ENCODE results near the gene LRRC46. TPM values are rescaled to one million over a fixed set of nuclear protein-coding genes. Genes with fewer than 3 reads are reported as not detected.

LRRC46 gene, protein sequence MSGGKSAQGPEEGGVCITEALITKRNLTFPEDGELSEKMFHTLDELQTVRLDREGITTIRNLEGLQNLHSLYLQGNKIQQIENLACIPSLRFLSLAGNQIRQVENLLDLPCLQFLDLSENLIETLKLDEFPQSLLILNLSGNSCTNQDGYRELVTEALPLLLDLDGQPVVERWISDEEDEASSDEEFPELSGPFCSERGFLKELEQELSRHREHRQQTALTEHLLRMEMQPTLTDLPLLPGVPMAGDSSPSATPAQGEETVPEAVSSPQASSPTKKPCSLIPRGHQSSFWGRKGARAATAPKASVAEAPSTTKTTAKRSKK
- polyA plus RNA-seq (2013, experiment 1 of 4): 1.6 TPM
- 1.2 TPM for polyA plus RNA-seq (2013, experiment 2 of 4)
- 1.0 TPM for polyA plus RNA-seq (2013, experiment 3 of 4)
- 0.49 TPM for polyA plus RNA-seq (2013, experiment 4 of 4)

DNA sequence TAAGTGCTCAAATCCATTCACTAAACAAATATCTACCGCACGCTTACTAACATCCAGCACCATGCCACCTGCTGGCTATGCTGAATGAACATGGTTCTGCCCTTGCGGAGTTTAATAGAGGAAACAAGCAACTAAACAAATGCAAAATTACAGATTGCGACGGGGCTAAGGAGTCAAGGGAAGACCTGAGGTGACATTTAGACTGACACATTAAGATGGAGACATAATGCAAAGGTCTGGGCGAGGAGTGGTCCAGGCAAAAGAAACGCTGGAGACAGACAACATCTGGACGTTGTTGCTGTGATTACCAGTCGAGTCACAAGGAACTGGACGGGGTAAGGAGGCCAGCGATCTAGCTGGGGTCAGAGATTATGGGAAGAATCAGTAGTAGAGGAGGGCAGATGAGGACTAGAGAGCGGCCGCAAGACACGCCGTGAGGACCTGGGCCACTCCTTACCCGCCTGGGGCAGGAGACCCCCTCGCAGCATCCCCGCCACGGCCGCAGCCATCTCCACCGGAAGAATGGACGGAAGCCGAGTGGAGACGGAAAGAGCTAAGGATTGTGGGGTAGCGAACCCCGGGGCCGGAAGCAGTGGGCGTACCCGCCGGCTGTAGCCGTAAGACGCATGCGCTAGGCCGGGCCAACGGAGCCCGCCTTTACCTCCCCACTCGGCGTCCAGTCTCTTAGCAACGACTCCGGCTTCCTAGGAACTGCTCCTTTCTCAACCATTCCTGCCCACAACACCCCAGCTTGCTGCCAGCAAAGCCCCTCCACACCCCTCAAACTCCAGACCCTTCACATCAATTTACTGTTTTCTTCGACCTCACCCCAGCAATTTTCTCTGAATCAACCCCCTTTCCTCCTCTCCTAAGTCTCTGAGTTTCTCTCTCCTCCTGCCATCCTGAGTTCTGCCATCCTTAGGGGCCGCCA lies at the start of gene LRRC46, which contains the start of gene MRPL10:
TSS of gene LRRC46 (plus strand) at position 668 of the 931 bp plus-strand sequence. CDS start 320 bp downstream, outside the sequence.
TSS of gene MRPL10 (minus strand) at position 539 of the 931 bp plus-strand sequence. CDS start at position 509, 30 bp downstream.
- no peaks in the 10 kb centered on the region for H3K27me3 ChIP-seq (ENCODE audit: control insufficient read depth, insufficient read depth, low read length, poor library complexity, severe bottlenecking)
- H3K27ac ChIP-seq (ENCODE audit: insufficient read depth, low read depth, low read length, poor library complexity, severe bottlenecking): peak within 1 kb of the TSS; percentile 52
- peak within 1 kb of the TSS; percentile 88 for H3K4me3 ChIP-seq (ENCODE audit: insufficient read depth, low read depth, low read length)
- peaks cover 17% of the 10 kb centered on the region for H3K36me3 ChIP-seq (ENCODE audit: control insufficient read depth, insufficient read depth, low read length)
- peaks cover 5% of the 10 kb centered on the region for H3K4me1 ChIP-seq (ENCODE audit: control insufficient read depth, insufficient read depth, low read length)
- WGBS, 2 experiments: 0 to 1% methylated on average over 42 of the region's 42 CpGs
- H3K9me3 ChIP-seq (ENCODE audit: control insufficient read depth, low read length): no peaks in the 10 kb centered on the region

DNA sequence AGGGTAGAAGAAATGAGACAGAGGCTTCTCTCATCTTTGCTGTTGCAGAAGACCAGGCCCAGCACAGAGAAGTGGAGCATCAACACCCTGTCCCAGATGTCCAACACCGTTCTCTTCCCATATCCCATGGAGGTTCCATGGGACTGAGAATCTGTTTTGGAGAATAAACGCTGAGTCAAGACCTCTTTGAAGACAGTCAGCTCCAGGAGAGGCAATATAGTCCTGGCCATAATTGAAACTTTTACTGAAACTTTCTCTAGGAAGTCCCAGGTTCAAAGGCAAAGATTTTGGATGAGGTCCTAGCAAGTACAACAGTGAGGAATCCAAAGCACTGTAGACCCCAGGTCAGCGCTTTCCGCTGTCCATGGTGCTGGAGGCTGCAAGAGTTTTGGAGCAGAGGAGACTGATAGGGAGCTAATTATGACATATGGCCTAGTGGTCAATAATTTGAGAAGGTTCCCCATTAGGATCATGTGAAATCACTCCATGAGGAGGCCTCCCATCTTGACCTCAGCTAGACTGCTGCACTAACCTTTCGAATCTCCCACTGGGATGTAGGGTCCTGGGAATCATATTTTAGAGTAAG lies 45.8 kb upstream of the LRRC46 start:
- Histone ChIP-seq H3K9me3 (ENCODE audit: control insufficient read depth, low read length) (no peaks in the 10 kb centered on the region), H3K4me3 (ENCODE audit: insufficient read depth, low read depth, low read length) (no peak overlapping the region), H3K27ac (ENCODE audit: insufficient read depth, low read depth, low read length, poor library complexity, severe bottlenecking) (no peak overlapping the region), H3K27me3 (ENCODE audit: control insufficient read depth, insufficient read depth, low read length, poor library complexity, severe bottlenecking) (peaks cover 52% of the 10 kb centered on the region), H3K4me1 (ENCODE audit: control insufficient read depth, insufficient read depth, low read length) (no peaks in the 10 kb centered on the region), H3K36me3 (ENCODE audit: control insufficient read depth, insufficient read depth, low read length) (no peaks in the 10 kb centered on the region)
- WGBS, 2 experiments: 40 to 44% methylated on average over 5 of the region's 5 CpGs

DNA sequence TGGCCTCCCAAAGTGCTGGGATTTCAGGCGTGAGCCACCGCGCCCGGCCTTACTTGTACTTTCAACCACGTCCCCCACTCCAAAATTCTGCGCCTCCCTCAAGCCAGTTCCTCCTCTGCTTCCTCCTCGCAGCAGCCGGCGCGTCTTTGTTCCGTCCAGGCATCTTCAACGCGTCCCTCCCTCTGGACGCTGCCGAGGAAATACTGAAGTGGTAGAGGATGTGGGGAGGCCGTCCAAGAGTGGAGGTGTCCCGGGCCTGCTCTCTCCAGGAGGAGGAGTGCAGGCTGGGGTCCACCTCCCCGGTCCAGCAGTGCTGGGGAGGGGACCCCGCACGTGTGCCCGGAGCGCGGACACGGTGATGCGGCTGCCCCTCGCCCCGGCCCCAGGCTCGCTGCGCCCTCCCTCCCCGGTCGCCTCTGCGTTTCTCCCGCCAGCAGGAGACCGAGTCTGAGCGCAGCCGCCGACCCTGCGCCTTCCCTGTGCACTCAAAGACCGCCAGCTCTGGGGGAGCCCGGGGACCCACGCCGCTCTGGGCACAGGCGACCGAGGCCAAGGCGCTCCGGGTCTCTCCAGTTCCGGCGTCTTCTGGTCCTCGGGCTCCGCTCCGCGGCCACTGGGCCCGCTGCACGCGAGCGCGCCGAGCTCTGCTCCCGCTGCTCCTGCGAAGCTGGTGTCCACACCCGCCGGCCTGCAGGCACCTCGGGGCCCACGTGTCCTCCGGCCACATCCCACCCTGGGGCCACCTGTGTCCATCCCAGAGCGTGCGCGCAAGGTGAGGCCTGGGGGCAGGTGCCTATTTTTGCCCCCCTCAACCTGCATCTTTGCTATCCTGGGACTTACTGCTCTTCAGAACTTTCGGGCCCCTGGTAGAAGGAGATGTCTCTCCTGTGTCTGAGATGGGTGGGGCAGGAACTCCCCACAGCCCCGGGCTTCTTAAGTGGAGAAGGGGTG lies 41.6 kb upstream of the LRRC46 start:
- no peak overlapping the region for H3K27ac ChIP-seq (ENCODE audit: insufficient read depth, low read depth, low read length, poor library complexity, severe bottlenecking)
- H3K4me1 ChIP-seq (ENCODE audit: control insufficient read depth, insufficient read depth, low read length): no peaks in the 10 kb centered on the region
- H3K9me3 ChIP-seq (ENCODE audit: control insufficient read depth, low read length): no peaks in the 10 kb centered on the region
- 2% methylated on average over 70 of the region's 70 CpGs for WGBS, 2 experiments
- peak overlapping the region; percentile 39 for H3K4me3 ChIP-seq (ENCODE audit: insufficient read depth, low read depth, low read length)
- no peaks in the 10 kb centered on the region for H3K36me3 ChIP-seq (ENCODE audit: control insufficient read depth, insufficient read depth, low read length)
- peaks cover 81% of the 10 kb centered on the region for H3K27me3 ChIP-seq (ENCODE audit: control insufficient read depth, insufficient read depth, low read length, poor library complexity, severe bottlenecking)

DNA sequence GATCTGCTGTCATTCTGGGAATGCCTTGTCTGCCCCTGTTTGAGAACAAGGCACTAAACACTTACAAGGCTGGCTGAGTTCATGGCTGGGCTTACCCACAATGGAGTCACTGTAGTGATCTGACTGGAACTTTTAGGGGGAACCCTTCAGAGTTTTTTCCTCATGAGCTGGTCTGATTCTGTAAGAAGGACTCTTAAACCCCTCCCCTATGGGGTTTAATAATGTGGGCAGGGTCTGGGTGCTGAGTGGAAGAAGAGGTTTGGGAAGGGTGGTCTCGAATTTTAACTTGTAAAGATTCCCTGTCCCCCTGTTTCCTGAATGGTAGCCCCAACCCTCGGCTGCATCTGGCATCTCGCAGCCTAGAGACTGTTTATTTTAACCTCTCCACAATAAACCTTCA lies 40.4 kb upstream of the LRRC46 start:
- Histone ChIP-seq H3K36me3 (ENCODE audit: control insufficient read depth, insufficient read depth, low read length) (no peaks in the 10 kb centered on the region), H3K27ac (ENCODE audit: insufficient read depth, low read depth, low read length, poor library complexity, severe bottlenecking) (no peak overlapping the region), H3K4me3 (ENCODE audit: insufficient read depth, low read depth, low read length) (no peak overlapping the region), H3K9me3 (ENCODE audit: control insufficient read depth, low read length) (no peaks in the 10 kb centered on the region), H3K4me1 (ENCODE audit: control insufficient read depth, insufficient read depth, low read length) (no peaks in the 10 kb centered on the region), H3K27me3 (ENCODE audit: control insufficient read depth, insufficient read depth, low read length, poor library complexity, severe bottlenecking) (peaks cover 87% of the 10 kb centered on the region)
- WGBS, 2 experiments: 67 to 76% methylated on average over 2 to 3 of the region's 3 CpGs

DNA sequence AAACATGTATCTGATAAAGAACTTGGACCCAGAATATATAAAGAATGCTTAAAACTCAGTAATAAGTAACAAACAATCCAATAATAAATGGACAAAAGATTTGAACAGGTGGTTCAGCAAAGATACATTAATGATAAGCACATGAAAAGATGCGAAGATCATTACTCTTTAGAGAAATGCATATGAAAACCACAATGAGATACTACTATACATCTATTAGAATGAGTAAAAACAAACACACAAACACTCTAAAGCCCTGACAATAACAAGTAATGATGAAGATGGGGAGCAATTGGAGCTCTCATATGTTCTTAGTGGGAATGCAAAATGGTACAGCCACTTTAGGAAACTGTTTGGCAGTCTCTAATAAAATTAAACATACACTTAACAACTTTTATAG lies 39.0 kb upstream of the LRRC46 start:
- Histone ChIP-seq H3K4me1 (ENCODE audit: control insufficient read depth, insufficient read depth, low read length) (no peaks in the 10 kb centered on the region), H3K36me3 (ENCODE audit: control insufficient read depth, insufficient read depth, low read length) (no peaks in the 10 kb centered on the region), H3K9me3 (ENCODE audit: control insufficient read depth, low read length) (no peaks in the 10 kb centered on the region), H3K27me3 (ENCODE audit: control insufficient read depth, insufficient read depth, low read length, poor library complexity, severe bottlenecking) (peaks cover 84% of the 10 kb centered on the region), H3K27ac (ENCODE audit: insufficient read depth, low read depth, low read length, poor library complexity, severe bottlenecking) (no peak overlapping the region), H3K4me3 (ENCODE audit: insufficient read depth, low read depth, low read length) (no peak overlapping the region)
- WGBS, 2 experiments: 50 to 83% methylated on average over 1 of the region's 1 CpG

DNA sequence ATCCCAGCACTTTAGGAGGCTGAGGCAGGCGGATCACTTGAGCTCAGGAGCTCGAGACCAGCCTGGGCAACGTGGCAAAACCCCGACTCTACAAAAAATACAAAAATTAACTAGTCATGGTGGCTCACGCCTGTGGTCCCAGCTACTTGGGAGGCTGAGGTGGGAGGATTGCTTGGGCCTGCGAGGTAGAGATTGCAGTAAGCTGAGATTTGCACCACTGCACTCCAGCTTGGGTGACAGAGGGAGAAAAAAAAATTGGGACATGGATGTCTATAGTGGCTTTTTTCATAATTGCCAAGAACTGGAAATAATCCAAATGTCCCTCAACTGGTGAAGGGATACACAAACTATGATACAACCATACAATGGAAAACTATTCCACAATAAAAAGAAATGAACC lies 38.5 kb upstream of the LRRC46 start:
- H3K4me3 ChIP-seq (ENCODE audit: insufficient read depth, low read depth, low read length): no peak overlapping the region
- no peaks in the 10 kb centered on the region for H3K9me3 ChIP-seq (ENCODE audit: control insufficient read depth, low read length)
- no peaks in the 10 kb centered on the region for H3K36me3 ChIP-seq (ENCODE audit: control insufficient read depth, insufficient read depth, low read length)
- no peak overlapping the region for H3K27ac ChIP-seq (ENCODE audit: insufficient read depth, low read depth, low read length, poor library complexity, severe bottlenecking)
- H3K27me3 ChIP-seq (ENCODE audit: control insufficient read depth, insufficient read depth, low read length, poor library complexity, severe bottlenecking): peaks cover 78% of the 10 kb centered on the region
- WGBS, 2 experiments: 64 to 66% methylated on average over 6 of the region's 6 CpGs
- H3K4me1 ChIP-seq (ENCODE audit: control insufficient read depth, insufficient read depth, low read length): no peaks in the 10 kb centered on the region

DNA sequence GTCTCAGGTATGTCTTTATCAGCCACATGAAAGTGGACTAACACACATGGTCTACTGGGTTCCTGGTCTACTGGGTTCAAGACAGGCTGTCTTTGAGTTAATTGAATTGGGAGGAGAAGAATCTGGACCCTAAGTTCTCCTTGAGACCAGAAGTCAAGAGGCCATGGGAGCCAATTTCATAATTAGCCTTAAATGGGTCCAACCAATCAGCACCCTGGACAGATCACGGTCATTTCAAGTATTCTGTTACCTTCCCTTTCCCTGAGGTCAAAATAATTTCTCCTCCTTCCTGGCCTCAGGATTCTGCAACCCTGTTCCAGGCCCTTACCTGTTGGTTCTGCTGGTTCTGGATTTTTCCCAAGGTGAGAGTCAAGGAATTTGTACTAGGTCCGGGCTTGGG lies 33.7 kb upstream of the LRRC46 start:
- H3K9me3 ChIP-seq (ENCODE audit: control insufficient read depth, low read length): no peaks in the 10 kb centered on the region
- WGBS, 2 experiments: 57 to 66% methylated on average over 2 of the region's 2 CpGs
- peaks cover 34% of the 10 kb centered on the region for H3K27me3 ChIP-seq (ENCODE audit: control insufficient read depth, insufficient read depth, low read length, poor library complexity, severe bottlenecking)
- H3K36me3 ChIP-seq (ENCODE audit: control insufficient read depth, insufficient read depth, low read length): no peaks in the 10 kb centered on the region
- H3K27ac ChIP-seq (ENCODE audit: insufficient read depth, low read depth, low read length, poor library complexity, severe bottlenecking): no peak overlapping the region
- no peaks in the 10 kb centered on the region for H3K4me1 ChIP-seq (ENCODE audit: control insufficient read depth, insufficient read depth, low read length)
- H3K4me3 ChIP-seq (ENCODE audit: insufficient read depth, low read depth, low read length): no peak overlapping the region

DNA sequence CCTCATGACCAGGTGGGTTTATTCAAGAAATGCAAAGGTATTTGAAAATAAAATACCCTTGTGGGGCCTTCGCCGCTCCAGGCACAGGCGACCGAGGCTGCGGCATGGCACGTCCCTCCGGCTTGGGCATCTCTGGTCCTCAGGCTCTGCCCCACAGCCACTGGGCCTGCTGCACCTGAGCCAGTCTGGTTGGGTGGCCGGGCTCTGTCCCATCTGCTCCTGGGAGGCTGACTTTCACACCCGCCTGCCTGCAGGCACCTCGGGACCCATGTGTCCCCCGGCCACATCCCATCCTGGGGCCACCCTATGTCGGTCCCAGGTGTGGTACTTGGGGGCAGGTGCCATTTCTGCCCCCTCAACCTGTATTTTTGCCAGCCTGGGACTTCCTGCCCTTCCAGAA lies 30.8 kb upstream of the LRRC46 start:
- H3K27me3 ChIP-seq (ENCODE audit: control insufficient read depth, insufficient read depth, low read length, poor library complexity, severe bottlenecking): peaks cover 8% of the 10 kb centered on the region
- no peak overlapping the region for H3K4me3 ChIP-seq (ENCODE audit: insufficient read depth, low read depth, low read length)
- WGBS, 2 experiments: 82 to 85% methylated on average over 12 of the region's 12 CpGs
- H3K36me3 ChIP-seq (ENCODE audit: control insufficient read depth, insufficient read depth, low read length): no peaks in the 10 kb centered on the region
- H3K27ac ChIP-seq (ENCODE audit: insufficient read depth, low read depth, low read length, poor library complexity, severe bottlenecking): no peak overlapping the region
- no peaks in the 10 kb centered on the region for H3K4me1 ChIP-seq (ENCODE audit: control insufficient read depth, insufficient read depth, low read length)
- H3K9me3 ChIP-seq (ENCODE audit: control insufficient read depth, low read length): no peaks in the 10 kb centered on the region

DNA sequence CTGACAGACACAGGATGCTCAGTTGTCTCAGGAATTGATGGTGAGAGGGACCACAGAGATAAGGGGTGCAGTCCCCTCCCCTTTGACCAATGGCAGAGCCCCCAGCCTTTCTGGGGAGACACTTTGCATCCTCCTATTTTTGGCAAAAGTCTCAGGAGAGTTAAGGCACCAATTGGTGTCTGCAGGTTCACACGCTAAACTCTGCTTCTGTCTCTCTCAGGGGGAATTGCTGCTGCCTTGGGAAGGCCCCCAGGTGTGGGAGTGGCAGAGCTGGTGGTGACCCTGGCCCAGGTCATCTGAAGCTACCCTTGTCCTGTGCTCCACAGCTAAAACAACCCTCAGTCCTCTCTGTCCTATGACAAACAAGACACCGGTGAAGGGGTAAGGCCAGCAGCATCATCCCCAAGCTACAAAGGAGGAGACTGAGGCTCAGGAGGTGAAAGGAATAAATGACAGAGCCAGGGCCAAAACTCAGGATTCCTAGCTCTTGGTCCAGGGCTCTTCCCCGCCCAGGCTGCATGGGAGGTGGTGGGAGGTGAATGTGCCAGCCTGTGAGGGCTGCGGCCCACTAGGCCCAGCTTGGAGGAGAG lies 30.2 kb upstream of the LRRC46 start:
- no peaks in the 10 kb centered on the region for H3K36me3 ChIP-seq (ENCODE audit: control insufficient read depth, insufficient read depth, low read length)
- 72 to 77% methylated on average over 4 of the region's 4 CpGs for WGBS, 2 experiments
- H3K27me3 ChIP-seq (ENCODE audit: control insufficient read depth, insufficient read depth, low read length, poor library complexity, severe bottlenecking): peaks cover 6% of the 10 kb centered on the region
- H3K4me1 ChIP-seq (ENCODE audit: control insufficient read depth, insufficient read depth, low read length): no peaks in the 10 kb centered on the region
- no peak overlapping the region for H3K4me3 ChIP-seq (ENCODE audit: insufficient read depth, low read depth, low read length)
- no peaks in the 10 kb centered on the region for H3K9me3 ChIP-seq (ENCODE audit: control insufficient read depth, low read length)
- H3K27ac ChIP-seq (ENCODE audit: insufficient read depth, low read depth, low read length, poor library complexity, severe bottlenecking): no peak overlapping the region
